Endothelial cell of umbilical vein (primary cell): ENCODE data around the gene IP6K3. TPM values are rescaled to one million over a fixed set of nuclear protein-coding genes. Genes with fewer than 3 reads are reported as not detected.

Source experiments
- BruUV-seq: library from RNA; stranded (reverse); fragments of 400-500 nt; replicated peaks from 2 replicates; lab custom pipeline; 2021; lab: Mats Ljungman, UMichigan
- CTCF ChIA-PET: fragments of 300-600, 350-600 bp; sonication (Branson Sonifier 250); formaldehyde crosslinking; loops from one replicate; lab custom pipeline; 2021; ENCODE audit warnings: antibody characterized with exemption, inconsistent platforms; lab: Charles Lee
- POLR2A ChIA-PET: fragments of 300-600, 350-600 bp; sonication (Branson Sonifier 250); formaldehyde crosslinking; loops from one replicate; lab custom pipeline; 2021; ENCODE audit warnings: antibody characterized with exemption, inconsistent platforms; lab: Charles Lee
- DNase-seq: peaks from one replicate; pipeline ENCODE4 v3.0.0-alpha.2; 2011; ENCODE audit warnings: low read depth, low spot score
- FAIRE-seq: peaks from 2 replicates; lab custom pipeline; 2011; peaks lifted over from hg19 to GRCh38; lab: Jason Lieb, UNC
- H2AFZ ChIP-seq: 2 replicates; pipeline ENCODE4 v1.6.0; 2012; ENCODE audit warnings: low read depth, low read length, control low read depth, inconsistent platforms
- H3K27ac ChIP-seq: 2 replicates; pipeline ENCODE4 v1.5.1; 2011; ENCODE audit warnings: low read depth, mild to moderate bottlenecking, control low read depth, low read length, moderate library complexity; ENCODE audit not compliant: insufficient read depth
- H3K27me3 ChIP-seq, 2 experiments: 2 replicates each; pipeline versions ENCODE4 v1.6.0 to v1.6.1; 2011; ENCODE audit warnings: low read length in 2 of 2, mixed read lengths in 1 of 2; ENCODE audit not compliant: control insufficient read depth in 2 of 2, insufficient read depth in 2 of 2
- H3K36me3 ChIP-seq, 2 experiments: 2 replicates in 1 of 2; 3 replicates in 1 of 2; pipeline ENCODE4 v1.5.1; 2011; ENCODE audit warnings: low read length in 2 of 2, mild to moderate bottlenecking in 1 of 2, moderate library complexity in 1 of 2; ENCODE audit not compliant: control insufficient read depth in 2 of 2, insufficient read depth in 2 of 2; ENCODE audit errors: extremely low read depth in 1 of 2
- H3K4me1 ChIP-seq: 3 replicates; pipeline ENCODE4 v1.5.1; 2011; ENCODE audit warnings: mild to moderate bottlenecking, low read length; ENCODE audit not compliant: control insufficient read depth, insufficient read depth; ENCODE audit errors: extremely low read depth
- H3K4me2 ChIP-seq: 2 replicates; pipeline ENCODE4 v1.6.1; 2011; ENCODE audit warnings: low read length, control low read depth, mixed read lengths; ENCODE audit not compliant: insufficient read depth
- H3K4me3 ChIP-seq, 3 experiments: fragments of 200-600 bp in 1 of 3; sonication (generic), shearing (Covaris generic) in 1 of 3; replicated peaks in 1 of 3; 2 replicates each; pipeline ENCODE4 v1.5.1; 2011 to 2016; ENCODE audit warnings: control low read depth in 3 of 3, low read length in 3 of 3, mild to moderate bottlenecking in 2 of 3, inconsistent platforms in 1 of 3, low read depth in 1 of 3, moderate library complexity in 1 of 3; ENCODE audit not compliant: insufficient read depth in 1 of 3
- H3K79me2 ChIP-seq: 2 replicates; pipeline ENCODE4 v1.6.0; 2012; ENCODE audit warnings: low read length, inconsistent platforms; ENCODE audit not compliant: control insufficient read depth, insufficient read depth
- H3K9ac ChIP-seq: replicated peaks from 2 replicates; pipeline ENCODE3; 2011; ENCODE audit warnings: low read length, control low read depth; ENCODE audit not compliant: insufficient read depth; ENCODE audit errors: extremely low read depth
- H3K9me1 ChIP-seq: replicated peaks from 3 replicates; pipeline ENCODE4 v1.6.0; 2011; ENCODE audit warnings: mild to moderate bottlenecking, low read length; ENCODE audit not compliant: control insufficient read depth, insufficient read depth; ENCODE audit errors: extremely low read depth
- H3K9me3 ChIP-seq: replicated peaks from 2 replicates; pipeline ENCODE4 v1.5.1; 2012; ENCODE audit warnings: low read length, inconsistent platforms; ENCODE audit not compliant: control insufficient read depth, insufficient read depth
- H4K20me1 ChIP-seq: replicated peaks from 2 replicates; pipeline ENCODE3; 2011; ENCODE audit warnings: mild to moderate bottlenecking, low read length; ENCODE audit not compliant: control insufficient read depth, insufficient read depth; ENCODE audit errors: extremely low read depth
- EZH2 ChIP-seq: IDR thresholded peaks from 2 replicates; pipeline ENCODE4 v1.6.1; 2012; ENCODE audit warnings: borderline replicate concordance, low read depth, mild to moderate bottlenecking, moderate library complexity, low read length, inconsistent platforms; ENCODE audit not compliant: severe bottlenecking
- JUN ChIP-seq: IDR thresholded peaks from 2 replicates; pipeline ENCODE4 v1.6.1; 2011; ENCODE audit warnings: borderline replicate concordance, low read depth; ENCODE audit not compliant: insufficient read length, insufficient read depth
- MAX ChIP-seq: IDR thresholded peaks from 2 replicates; pipeline ENCODE4 v1.6.1; 2011; ENCODE audit not compliant: insufficient read depth, insufficient read length
- MYC ChIP-seq: IDR thresholded peaks from one replicate; pipeline ENCODE4 v1.6.1; 2011; ENCODE audit warnings: mild to moderate bottlenecking, low read depth, low read length
- POLR2A ChIP-seq: IDR thresholded peaks from 2 replicates; pipeline ENCODE4 v1.6.1; 2012; ENCODE audit warnings: low read depth, mild to moderate bottlenecking, control low read depth, low read length
- dilution Hi-C: fragments of 300-500 bp; cut with MboI; formaldehyde crosslinking; loops from one replicate; pipeline ENCODE4 v1.15.0; 2019; ENCODE audit warnings: low sequenced_read_pairs; ENCODE audit not compliant: extremely low pct_ligation_motif_present
- intact Hi-C: fragments of 100-400 bp; cut with micrococcal nuclease; formaldehyde crosslinking; loops from one replicate; pipeline ENCODE4 v1.10.0; 2022
- polyA plus RNA-seq, 4 experiments: library from polyadenylated mRNA; depleted of rRNA in 3 of 4; stranded (reverse) in 3 of 4; unstranded in 1 of 4; fragments of >200 nt; gene quantifications; 2 replicates each; pipeline versions ENCODE4 v1.2.1 to v1.2.3, GENCODE V29; 2011 to 2012; ENCODE audit warnings: missing spikeins in 1 of 4
- total RNA-seq: library from RNA; stranded (reverse); gene quantifications from 2 replicates; pipeline ENCODE4 v1.2.3, GENCODE V29; 2021
- TF ChIP-seq, protein P1 (sequence below), 2 donors: IDR thresholded peaks; 1 replicate in 1 of 2; 2 replicates in 1 of 2; pipeline ENCODE4 v1.5.1; 2011; ENCODE audit warnings: low read length in 2 of 2, mild to moderate bottlenecking in 2 of 2, moderate library complexity in 2 of 2, control low read depth in 1 of 2, inconsistent platforms in 1 of 2, low read depth in 1 of 2; ENCODE audit not compliant: insufficient read depth in 1 of 2; ENCODE audit errors: extremely low read depth in 1 of 2

The IP6K3 gene
- total and polyA plus RNA-seq, 2 donors (not counting 3 experiments of a cell fraction or from before 2014, with no cell fraction given): not detected

- FAIRE-seq: no peak
- Histone ChIP-seq H3K27me3 (no peaks in the 10 kb centered on the region), H3K27ac (no peak overlapping the region), H3K36me3 (peaks cover 4 to 71% of the 10 kb centered on the region in 2 experiments), H3K4me2 (no peak overlapping the region), H3K4me1 (no peaks in the 10 kb centered on the region), H3K4me3 (no peak overlapping the region), H2AFZ (no peak overlapping the region), H3K79me2 (no peaks in the 10 kb centered on the region), H3K9me1 (no peaks in the 10 kb centered on the region), H3K9me3 (no peaks in the 10 kb centered on the region), H3K9ac (no peak overlapping the region), H4K20me1 (no peaks in the 10 kb centered on the region)
- dilution Hi-C loops (no loop called here), intact Hi-C loops (no loop called here)
- TF ChIP-seq JUN: no peak
- TF ChIP-seq MAX: no peak
- TF ChIP-seq, protein P1, sequence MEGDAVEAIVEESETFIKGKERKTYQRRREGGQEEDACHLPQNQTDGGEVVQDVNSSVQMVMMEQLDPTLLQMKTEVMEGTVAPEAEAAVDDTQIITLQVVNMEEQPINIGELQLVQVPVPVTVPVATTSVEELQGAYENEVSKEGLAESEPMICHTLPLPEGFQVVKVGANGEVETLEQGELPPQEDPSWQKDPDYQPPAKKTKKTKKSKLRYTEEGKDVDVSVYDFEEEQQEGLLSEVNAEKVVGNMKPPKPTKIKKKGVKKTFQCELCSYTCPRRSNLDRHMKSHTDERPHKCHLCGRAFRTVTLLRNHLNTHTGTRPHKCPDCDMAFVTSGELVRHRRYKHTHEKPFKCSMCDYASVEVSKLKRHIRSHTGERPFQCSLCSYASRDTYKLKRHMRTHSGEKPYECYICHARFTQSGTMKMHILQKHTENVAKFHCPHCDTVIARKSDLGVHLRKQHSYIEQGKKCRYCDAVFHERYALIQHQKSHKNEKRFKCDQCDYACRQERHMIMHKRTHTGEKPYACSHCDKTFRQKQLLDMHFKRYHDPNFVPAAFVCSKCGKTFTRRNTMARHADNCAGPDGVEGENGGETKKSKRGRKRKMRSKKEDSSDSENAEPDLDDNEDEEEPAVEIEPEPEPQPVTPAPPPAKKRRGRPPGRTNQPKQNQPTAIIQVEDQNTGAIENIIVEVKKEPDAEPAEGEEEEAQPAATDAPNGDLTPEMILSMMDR (IDR thresholded peaks at IDR 0.05; ENCODE audit: extremely low read depth in 1 of 2, insufficient read depth in 1 of 2, low read depth in 1 of 2, low read length in 2 of 2): no peak
- TF ChIP-seq EZH2: no peak
- TF ChIP-seq POLR2A: no peak
- TF ChIP-seq MYC: no peak
- ChIA-PET POLR2A (interaction anchor here (0.7 kb wide), 1 partner anchor 131 kb away, joined by 4 read pairs; no protein-coding TSS in a partner anchor), CTCF (interaction anchor here (1.3 kb wide), 1 partner anchor 13 kb away, joined by 4 read pairs; no protein-coding TSS in a partner anchor)
- no peak for DNase-seq
- BruUV-seq: no TSS peak
These were observed 59.4 kb downstream of the IP6K3 start for GRCh38 chr6:33686981-33687975.
